MM.1S (cell line): ENCODE data around the gene ZNF581.

ENCODE experiments used
- CTCF ChIP-seq: fragments of 300-600 bp; sonication (generic); IDR thresholded peaks from 2 replicates; pipeline ENCODE4 v1.5.1; 2016; ENCODE audit warnings: antibody characterized with exemption, low read length, mixed read lengths
- EZH2 ChIP-seq: fragments of 300-600 bp; sonication (generic); optimal IDR thresholded peaks from 2 replicates; pipeline ENCODE3; 2017; ENCODE audit warnings: low read depth, mild to moderate bottlenecking, antibody characterized with exemption, low read length, mixed read lengths

GRCh38 chr19:55673465-55673864 lies 30.0 kb downstream of the ZNF581 start:
- no peak for TF ChIP-seq EZH2
- no peak for TF ChIP-seq CTCF
